Activated T-helper 17 cell treated with anti-CD3 and anti-CD28 coated beads, Interleukin-2, amount 50 U/mL, for 72 hours (primary cell): ENCODE measurements around the gene SCN9A. TPM values are rescaled to one million over a fixed set of nuclear protein-coding genes. Genes with fewer than 3 reads are reported as not detected.

ENCODE experiments used
- ATAC-seq: fragments of 150-1000 bp; cut with Tn5 transposase; replicated peaks from 2 replicates; pipeline ENCODE4 v1.10.0; 2021; ENCODE audit warnings: mild to moderate bottlenecking, moderate library complexity
- H3K27ac Mint-ChIP-seq: one replicate; pipeline ENCODE4 v1.8.0; 2022; ENCODE audit warnings: mixed read lengths
- H3K27me3 Mint-ChIP-seq: one replicate; pipeline ENCODE4 v1.8.0; 2022; ENCODE audit warnings: mixed read lengths
- H3K36me3 Mint-ChIP-seq: one replicate; pipeline ENCODE4 v1.8.0; 2022; ENCODE audit warnings: low read depth, mild to moderate bottlenecking, mixed read lengths
- H3K4me1 Mint-ChIP-seq: one replicate; pipeline ENCODE4 v1.8.0; 2022; ENCODE audit warnings: mixed read lengths
- H3K4me3 Mint-ChIP-seq: one replicate; pipeline ENCODE4 v1.8.0; 2022; ENCODE audit warnings: mild to moderate bottlenecking, mixed read lengths
- H3K9me3 Mint-ChIP-seq: one replicate; pipeline ENCODE4 v1.8.0; 2022; ENCODE audit warnings: mixed read lengths
- total RNA-seq, 2 donors: library from RNA; stranded (reverse); gene quantifications; one replicate each; pipeline ENCODE4 v1.2.3, GENCODE V29; 2022

Gene SCN9A
- total RNA-seq, 2 donors from 2014 or later, result not detected

DNA sequence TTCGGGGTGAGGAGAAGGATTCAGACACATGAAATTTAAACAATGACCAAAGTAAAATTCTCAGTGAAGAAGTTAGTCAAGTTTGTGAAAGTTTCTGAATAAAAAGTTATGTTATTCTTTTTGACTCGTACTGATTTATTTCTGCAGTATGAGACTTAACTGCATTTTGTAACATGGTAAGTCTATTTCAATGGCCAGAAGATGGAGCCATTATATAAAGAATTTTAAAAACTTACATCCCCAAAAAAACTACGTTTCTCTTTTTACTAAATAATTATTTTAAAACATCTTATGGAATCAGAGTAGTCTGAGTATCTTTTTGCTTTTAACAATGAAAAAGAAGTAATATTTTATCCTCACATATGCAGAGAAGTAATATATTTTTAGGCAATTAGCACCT lies 196.5 kb downstream of the SCN9A start:
- H3K36me3 Mint-ChIP-seq, result no peaks in the 10 kb centered on the region
- H3K9me3 Mint-ChIP-seq, result no peaks in the 10 kb centered on the region
- no peak for ATAC-seq
- peaks cover 7% of the 10 kb centered on the region for H3K27me3 Mint-ChIP-seq
- H3K4me1 Mint-ChIP-seq, result no peaks in the 10 kb centered on the region
- no peak overlapping the region for H3K27ac Mint-ChIP-seq
- H3K4me3 Mint-ChIP-seq, result no peak overlapping the region

DNA sequence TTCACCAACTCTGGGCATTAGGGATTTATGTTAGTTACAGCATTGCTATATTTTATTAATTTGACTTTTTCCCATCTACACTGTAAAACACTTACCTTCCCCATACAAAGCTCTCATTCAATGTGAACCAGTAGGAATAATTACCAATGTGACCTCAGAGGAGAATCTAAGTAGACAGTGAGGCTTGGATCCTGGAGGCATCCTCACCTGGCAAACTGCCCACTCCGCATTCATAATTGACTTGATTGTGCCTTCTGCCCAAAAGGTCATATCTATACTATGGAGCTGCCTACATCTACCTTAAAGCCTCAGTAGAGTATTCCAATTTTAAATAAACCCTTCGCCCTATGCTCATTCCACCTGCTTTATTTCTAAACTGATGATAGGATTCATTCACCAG lies 202.5 kb downstream of the SCN9A start:
- Mint-ChIP-seq H3K9me3 (no peaks in the 10 kb centered on the region), H3K4me1 (no peaks in the 10 kb centered on the region)

DNA sequence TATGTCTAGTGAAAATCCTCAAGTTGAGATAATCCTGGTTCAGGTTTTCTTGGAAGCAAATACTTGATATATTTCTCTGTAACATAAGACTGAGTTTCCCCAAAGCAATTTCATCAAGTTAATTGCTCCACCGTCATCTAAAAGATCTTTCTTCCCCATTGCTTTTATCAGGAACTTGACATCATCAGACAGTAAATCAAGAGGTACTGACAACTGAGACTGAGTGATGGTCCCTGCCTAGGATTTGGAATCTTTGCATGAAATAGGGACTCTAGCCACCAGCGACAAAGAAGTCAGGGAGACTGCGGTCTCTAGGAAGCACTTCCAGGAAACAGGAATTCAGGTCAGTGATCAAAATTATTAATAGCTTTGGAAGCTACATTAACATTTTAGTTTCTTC lies 204.5 kb downstream of the SCN9A start:
- H3K9me3 Mint-ChIP-seq, result no peaks in the 10 kb centered on the region
- no peak overlapping the region for H3K4me3 Mint-ChIP-seq
- H3K36me3 Mint-ChIP-seq, result no peaks in the 10 kb centered on the region
- no peaks in the 10 kb centered on the region for H3K4me1 Mint-ChIP-seq
- H3K27me3 Mint-ChIP-seq, result peaks cover 9% of the 10 kb centered on the region
- no peak overlapping the region for H3K27ac Mint-ChIP-seq
- no peak for ATAC-seq

More for the DNA sequence above, 202.5 kb downstream of the SCN9A start:
- Mint-ChIP-seq H3K36me3 (no peaks in the 10 kb centered on the region), H3K27ac (no peak overlapping the region), H3K4me3 (no peak overlapping the region), H3K27me3 (peaks cover 7% of the 10 kb centered on the region)
- no peak for ATAC-seq

DNA sequence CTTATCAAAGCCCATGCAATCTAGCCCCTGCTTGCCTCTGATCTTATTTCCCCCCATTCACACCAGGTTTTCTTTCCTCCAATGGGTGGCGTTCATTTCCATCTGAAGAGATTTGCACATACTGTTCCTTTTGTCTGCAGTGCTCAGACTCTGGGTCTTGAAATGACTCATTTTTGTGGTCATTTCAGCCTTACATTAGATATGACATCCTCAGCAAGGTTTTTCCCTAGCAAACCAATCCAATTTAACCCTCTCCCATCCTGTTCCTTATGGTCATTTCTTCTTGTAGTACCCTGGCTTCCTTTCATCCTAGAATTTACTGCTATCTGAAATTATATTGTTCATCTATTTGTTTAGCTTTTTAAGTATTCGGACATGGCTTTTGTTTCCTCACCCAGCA lies 205.4 kb downstream of the SCN9A start:
- no peaks in the 10 kb centered on the region for H3K9me3 Mint-ChIP-seq
- H3K27ac Mint-ChIP-seq, result no peak overlapping the region
- no peak for ATAC-seq
- H3K36me3 Mint-ChIP-seq, result no peaks in the 10 kb centered on the region
- no peaks in the 10 kb centered on the region for H3K4me1 Mint-ChIP-seq
- H3K27me3 Mint-ChIP-seq, result peaks cover 9% of the 10 kb centered on the region
- no peak overlapping the region for H3K4me3 Mint-ChIP-seq

DNA sequence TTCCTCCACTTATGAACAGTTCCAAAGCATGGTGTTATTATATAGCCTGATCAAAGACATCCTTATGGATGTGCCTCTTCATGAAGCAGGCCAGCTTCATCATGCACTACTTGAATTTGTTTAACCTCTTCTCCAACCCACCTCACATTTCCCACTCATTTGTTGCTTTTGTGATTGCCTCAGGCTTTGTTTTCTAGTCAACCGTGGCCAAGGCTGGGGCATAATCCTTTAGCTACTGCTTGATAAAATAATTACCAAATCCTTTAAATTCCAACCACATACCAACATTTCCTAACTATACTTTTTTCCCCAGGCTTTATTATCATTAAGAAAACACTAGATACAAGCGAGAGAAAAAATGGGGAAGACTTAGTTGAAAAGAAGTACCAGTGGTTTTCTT lies 208.3 kb downstream of the SCN9A start:
- Mint-ChIP-seq H3K27ac (no peak overlapping the region), H3K4me3 (no peak overlapping the region), H3K4me1 (no peaks in the 10 kb centered on the region), H3K36me3 (no peaks in the 10 kb centered on the region), H3K27me3 (peaks cover 9% of the 10 kb centered on the region), H3K9me3 (no peaks in the 10 kb centered on the region)
- ATAC-seq, result no peak

DNA sequence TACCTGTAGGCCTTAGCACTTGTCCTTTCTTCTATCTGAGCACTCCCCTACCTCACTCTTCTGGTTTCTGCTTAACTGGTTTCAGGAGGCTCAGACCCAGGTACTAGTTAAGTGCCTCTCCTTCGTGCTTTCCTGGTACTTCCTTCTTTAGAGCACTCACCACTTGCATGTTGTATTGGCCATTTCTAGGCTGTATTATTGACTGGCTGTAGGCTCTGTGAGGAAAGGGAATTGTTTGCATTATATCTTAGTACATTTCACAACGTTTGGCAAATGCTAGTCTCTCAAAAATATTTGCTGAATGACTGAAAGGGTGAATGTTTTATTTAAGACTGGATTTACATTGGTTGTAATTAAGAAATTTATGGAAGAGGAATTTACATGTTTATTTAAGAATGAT lies 212.0 kb downstream of the SCN9A start:
- ATAC-seq, result no peak
- Mint-ChIP-seq H3K9me3 (no peaks in the 10 kb centered on the region), H3K36me3 (no peaks in the 10 kb centered on the region), H3K27ac (no peak overlapping the region), H3K4me1 (no peaks in the 10 kb centered on the region), H3K27me3 (peaks cover 9% of the 10 kb centered on the region), H3K4me3 (no peak overlapping the region)

DNA sequence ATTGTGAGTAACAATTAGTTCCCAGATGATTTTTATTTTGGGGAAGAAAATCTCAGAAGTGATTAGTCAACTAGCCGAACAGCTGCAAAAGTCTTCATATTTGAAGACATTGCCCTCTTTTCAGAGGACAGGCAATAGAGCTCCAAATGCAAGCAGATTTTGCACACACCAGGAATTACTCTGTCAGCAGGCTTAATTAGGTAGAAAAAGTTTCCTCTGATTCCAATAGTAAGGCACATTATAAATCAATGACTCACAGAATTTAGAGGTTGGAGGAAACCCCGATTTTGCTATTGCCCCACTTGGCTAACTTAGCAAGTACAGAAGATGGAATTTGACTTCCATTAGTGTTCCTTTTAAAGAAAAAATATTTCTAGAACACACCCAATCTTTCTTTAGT lies 217.2 kb downstream of the SCN9A start:
- Mint-ChIP-seq H3K27ac (no peak overlapping the region), H3K36me3 (no peaks in the 10 kb centered on the region), H3K4me1 (no peaks in the 10 kb centered on the region), H3K4me3 (no peak overlapping the region), H3K27me3 (peaks cover 22% of the 10 kb centered on the region), H3K9me3 (no peaks in the 10 kb centered on the region)
- ATAC-seq, result no peak

DNA sequence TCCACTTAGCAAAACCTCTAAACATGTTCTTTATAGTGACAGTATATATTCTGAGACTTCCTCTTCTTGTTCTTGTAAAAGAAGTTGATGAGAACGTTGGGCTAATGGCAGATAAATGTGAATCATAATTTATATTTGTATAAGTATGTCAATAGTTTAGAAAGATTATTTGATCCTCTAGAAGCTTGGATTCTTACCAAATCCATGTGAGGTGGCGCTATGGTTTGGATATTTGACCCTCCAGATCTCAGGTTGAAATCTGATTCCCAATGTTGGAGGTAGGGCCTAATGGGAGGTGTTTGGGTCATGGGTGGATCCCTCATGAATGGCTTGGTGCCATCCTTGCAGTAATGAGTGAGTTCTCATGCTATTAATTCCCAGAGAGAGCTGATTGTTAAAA lies 218.2 kb downstream of the SCN9A start:
- Mint-ChIP-seq H3K4me3 (no peak overlapping the region), H3K27me3 (peaks cover 24% of the 10 kb centered on the region), H3K4me1 (no peaks in the 10 kb centered on the region), H3K9me3 (no peaks in the 10 kb centered on the region), H3K27ac (no peak overlapping the region), H3K36me3 (no peaks in the 10 kb centered on the region)
- ATAC-seq, result no peak

DNA sequence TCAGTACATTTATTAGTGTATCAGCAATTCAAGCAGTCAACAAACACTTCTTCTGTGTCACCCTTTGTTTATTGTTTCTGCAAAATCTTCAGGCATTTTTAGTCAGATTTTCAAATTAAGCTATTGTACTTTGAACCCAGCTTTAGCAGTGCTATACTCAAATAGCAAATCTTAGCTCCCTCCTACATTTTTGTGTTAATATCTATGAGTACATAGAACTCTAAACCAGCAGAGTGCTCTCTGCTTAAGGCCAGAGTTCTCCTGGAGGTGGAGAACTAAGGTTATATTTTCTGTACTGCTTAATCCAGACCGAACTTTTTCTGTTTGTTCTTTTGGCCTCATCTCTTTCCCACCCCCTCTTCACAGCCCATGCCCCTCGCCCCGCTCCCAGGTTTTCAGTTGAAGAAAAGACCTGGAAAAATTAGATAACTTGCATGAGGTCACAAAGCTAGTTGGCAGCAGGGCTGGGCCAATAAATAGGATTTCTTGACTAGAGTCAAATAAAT lies 218.7 kb downstream of the SCN9A start:
- ATAC-seq, result no peak
- H3K4me1 Mint-ChIP-seq, result no peaks in the 10 kb centered on the region
- no peaks in the 10 kb centered on the region for H3K9me3 Mint-ChIP-seq
- H3K27me3 Mint-ChIP-seq, result peaks cover 24% of the 10 kb centered on the region
- no peak overlapping the region for H3K27ac Mint-ChIP-seq
- no peaks in the 10 kb centered on the region for H3K36me3 Mint-ChIP-seq
- H3K4me3 Mint-ChIP-seq, result no peak overlapping the region

DNA sequence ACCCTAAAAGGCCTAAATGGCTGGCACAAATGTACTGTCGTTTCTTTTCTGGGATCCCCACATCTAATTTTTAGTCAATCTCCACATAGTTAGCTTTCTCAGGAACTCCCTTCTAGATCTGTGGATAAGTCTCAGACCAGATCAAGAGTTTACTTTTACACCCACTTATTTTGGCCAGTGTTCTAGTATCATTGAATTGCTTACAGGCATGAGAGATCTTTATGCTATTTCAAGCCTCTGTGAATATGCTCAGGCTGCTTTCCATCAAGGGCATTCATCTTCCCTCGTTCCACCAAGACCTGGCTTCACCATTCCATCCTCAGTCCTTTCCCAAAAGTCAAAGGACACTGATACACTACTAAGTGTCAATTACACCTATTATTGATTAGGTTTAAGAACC lies 220.2 kb downstream of the SCN9A start:
- Mint-ChIP-seq H3K4me3 (no peak overlapping the region), H3K9me3 (no peaks in the 10 kb centered on the region), H3K27me3 (peaks cover 24% of the 10 kb centered on the region), H3K4me1 (no peaks in the 10 kb centered on the region), H3K27ac (no peak overlapping the region), H3K36me3 (no peaks in the 10 kb centered on the region)
- ATAC-seq, result no peak

DNA sequence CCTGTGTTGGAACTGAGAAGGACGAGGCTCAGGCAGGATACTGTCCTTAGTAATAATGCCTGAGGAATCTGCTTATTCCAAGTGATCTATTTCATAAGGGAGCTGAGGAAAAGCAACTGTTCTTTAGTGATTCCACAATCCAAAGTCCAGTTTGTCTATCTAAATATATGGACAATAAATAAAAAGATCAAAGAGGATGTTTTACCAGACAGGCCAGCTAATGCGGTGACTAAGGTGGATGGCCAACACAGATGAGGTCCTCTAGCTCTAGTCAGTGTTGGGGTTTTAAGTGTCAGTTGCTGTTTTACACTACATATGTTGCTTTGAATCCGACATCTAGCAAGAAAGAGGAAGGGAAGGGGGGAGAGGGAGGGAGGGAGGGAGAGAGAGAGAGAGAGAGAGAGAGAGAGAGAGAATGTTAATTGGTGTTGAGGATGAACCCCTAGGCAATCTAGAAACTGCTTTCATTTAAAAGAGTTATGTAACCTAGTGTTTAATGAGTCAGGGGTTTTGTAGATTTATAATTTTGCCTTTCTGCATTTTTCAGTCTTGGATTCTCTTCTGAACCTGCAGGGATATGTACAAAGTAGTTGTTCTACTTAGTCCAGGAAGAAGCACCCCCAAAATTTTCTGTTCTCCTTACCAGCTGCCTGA lies 220.9 kb downstream of the SCN9A start:
- no peak overlapping the region for H3K4me3 Mint-ChIP-seq
- peaks cover 24% of the 10 kb centered on the region for H3K27me3 Mint-ChIP-seq
- H3K9me3 Mint-ChIP-seq, result no peaks in the 10 kb centered on the region
- no peak for ATAC-seq
- H3K4me1 Mint-ChIP-seq, result no peaks in the 10 kb centered on the region
- no peak overlapping the region for H3K27ac Mint-ChIP-seq
- H3K36me3 Mint-ChIP-seq, result no peaks in the 10 kb centered on the region

DNA sequence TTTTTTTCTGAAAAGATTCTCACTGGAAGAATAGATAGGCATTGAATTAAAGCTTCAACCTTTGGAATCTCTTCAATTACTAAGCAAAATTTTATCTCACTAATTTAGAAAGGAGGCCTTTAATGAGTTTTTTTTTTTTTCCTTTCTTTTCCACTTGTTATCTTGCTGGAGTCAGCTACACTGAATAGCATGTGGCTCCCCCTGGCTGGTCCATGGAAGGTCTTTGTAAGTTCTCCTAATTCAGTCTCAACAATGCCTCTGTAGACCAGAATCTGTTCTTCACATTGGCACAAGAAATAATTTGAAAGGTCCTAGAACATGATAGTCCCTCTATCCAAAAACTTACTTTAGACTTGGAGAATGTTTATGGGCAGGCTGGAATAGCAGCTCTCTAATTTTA lies 223.7 kb downstream of the SCN9A start:
- Mint-ChIP-seq H3K36me3 (no peaks in the 10 kb centered on the region), H3K4me1 (no peaks in the 10 kb centered on the region), H3K27ac (no peak overlapping the region), H3K27me3 (peaks cover 17% of the 10 kb centered on the region), H3K9me3 (no peaks in the 10 kb centered on the region), H3K4me3 (no peak overlapping the region)
- ATAC-seq, result no peak

DNA sequence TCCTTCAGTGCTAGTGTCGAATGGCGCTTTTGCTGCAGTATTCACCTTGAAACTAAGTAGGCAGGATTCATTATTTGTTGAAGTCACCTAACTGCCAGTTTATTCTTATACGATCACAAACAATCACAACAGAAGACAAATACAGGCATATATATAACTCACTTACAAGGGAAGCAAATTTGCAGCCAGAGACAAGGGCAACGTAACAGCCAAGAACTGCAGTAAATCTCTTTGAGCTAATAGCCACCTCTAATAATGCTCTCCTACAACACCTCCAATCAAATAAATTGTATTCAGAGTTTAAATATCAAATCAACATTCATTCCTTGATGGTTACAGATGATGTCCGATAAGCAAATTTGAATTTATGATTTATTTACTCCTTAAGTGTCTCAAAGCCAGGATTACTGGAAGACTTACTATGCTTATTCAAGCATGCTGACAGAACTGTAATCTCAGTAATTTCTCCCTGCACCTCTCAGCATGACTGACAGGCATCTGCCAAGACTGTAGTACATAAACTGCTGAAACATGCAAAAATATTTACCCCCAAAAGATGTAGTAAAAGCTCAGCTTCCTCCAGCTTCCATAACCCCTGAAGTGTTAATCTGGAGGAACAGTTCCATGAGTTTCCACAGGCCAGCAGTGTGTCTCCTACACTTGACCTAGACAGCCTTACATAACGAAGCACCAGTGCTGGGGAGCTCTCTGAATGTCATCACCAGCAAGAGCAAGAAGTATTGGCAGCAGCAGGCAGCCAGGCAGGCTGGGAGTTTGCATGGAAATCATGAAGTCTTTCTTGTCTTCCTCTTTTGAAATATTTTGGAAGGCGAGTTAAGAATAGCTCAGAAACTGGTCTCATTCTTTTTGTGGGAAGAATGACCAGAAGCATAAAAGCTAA lies 227.0 kb downstream of the SCN9A start:
- Mint-ChIP-seq H3K4me3 (no peak overlapping the region), H3K27ac (no peak overlapping the region), H3K4me1 (no peaks in the 10 kb centered on the region), H3K36me3 (no peaks in the 10 kb centered on the region), H3K27me3 (peaks cover 6% of the 10 kb centered on the region), H3K9me3 (no peaks in the 10 kb centered on the region)
- no peak for ATAC-seq

DNA sequence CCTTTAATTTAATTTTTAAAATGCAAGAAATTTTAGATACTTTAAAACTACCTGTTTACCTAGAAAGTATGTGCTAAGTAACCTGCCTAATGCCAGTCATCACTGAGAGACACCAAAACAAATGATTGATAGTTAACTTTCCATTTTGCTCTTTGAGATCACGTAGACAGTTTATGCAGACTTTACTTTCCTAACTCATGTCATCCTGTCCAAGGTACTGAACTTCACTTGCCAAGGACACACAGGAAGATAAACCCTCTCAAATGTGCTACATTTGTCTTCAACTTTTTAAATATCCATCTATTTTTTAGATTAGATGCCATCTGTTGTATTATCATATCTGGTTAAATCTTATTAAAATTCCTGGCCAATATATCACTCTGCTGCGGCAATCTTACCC lies 227.9 kb downstream of the SCN9A start:
- Mint-ChIP-seq H3K27me3 (peaks cover 3% of the 10 kb centered on the region), H3K9me3 (no peaks in the 10 kb centered on the region), H3K4me3 (no peak overlapping the region), H3K27ac (no peak overlapping the region), H3K36me3 (no peaks in the 10 kb centered on the region), H3K4me1 (no peaks in the 10 kb centered on the region)
- no peak for ATAC-seq
